GM21447 (cell line): ENCODE results near the gene KCNH8.
A peak's percentile ranks its signal among the peaks of the same experiment; 100 is the strongest.

Experiments
- ATAC-seq: cut with Tn5 transposase; IDR thresholded peaks from one replicate; pipeline ENCODE4 v1.9.1; 2021; ENCODE audit not compliant: unreplicated experiment

The KCNH8 gene

GRCh38 chr3:19357947-19358346 lies 209.6 kb downstream of the KCNH8 start:
- ATAC-seq, result no peak

- ATAC-seq, result no peak
Observed at GRCh38 chr3:19363071-19363470, 214.8 kb downstream of the KCNH8 start.

GRCh38 chr3:19364148-19364547 lies 215.8 kb downstream of the KCNH8 start:
- ATAC-seq, result no peak

GRCh38 chr3:19365471-19365870 lies 217.2 kb downstream of the KCNH8 start:
- no peak for ATAC-seq

GRCh38 chr3:19384868-19385267 lies 236.6 kb downstream of the KCNH8 start:
- ATAC-seq, result no peak

GRCh38 chr3:19392150-19392549 lies 243.8 kb downstream of the KCNH8 start:
- ATAC-seq, result no peak

GRCh38 chr3:19394946-19395345 lies 246.6 kb downstream of the KCNH8 start:
- ATAC-seq, result no peak

GRCh38 chr3:19396726-19397125 lies 248.4 kb downstream of the KCNH8 start:
- no peak for ATAC-seq

GRCh38 chr3:19399356-19399755 lies 251.0 kb downstream of the KCNH8 start:
- no peak for ATAC-seq

GRCh38 chr3:19399836-19400235 lies 251.5 kb downstream of the KCNH8 start:
- ATAC-seq, result no peak

- ATAC-seq, result no peak
Observed at GRCh38 chr3:19420159-19420558, 271.8 kb downstream of the KCNH8 start.

- no peak for ATAC-seq
Observed at GRCh38 chr3:19425825-19426224, 277.5 kb downstream of the KCNH8 start.

GRCh38 chr3:19427422-19428149 lies 279.3 kb downstream of the KCNH8 start:
- ATAC-seq, result no peak

- ATAC-seq, result no peak
Observed at GRCh38 chr3:19428729-19429128, 280.4 kb downstream of the KCNH8 start.

- no peak for ATAC-seq
Observed at GRCh38 chr3:19432669-19433068, 284.4 kb downstream of the KCNH8 start.

GRCh38 chr3:19436746-19437145 lies 288.4 kb downstream of the KCNH8 start:
- no peak for ATAC-seq

- no peak for ATAC-seq
Observed at GRCh38 chr3:19439944-19440343, 291.6 kb downstream of the KCNH8 start.

GRCh38 chr3:19446138-19446537 lies 297.8 kb downstream of the KCNH8 start:
- no peak for ATAC-seq

- peak; percentile 61 for ATAC-seq
Observed at GRCh38 chr3:19446687-19447086, 298.4 kb downstream of the KCNH8 start.

- ATAC-seq, result no peak
Observed at GRCh38 chr3:19455546-19455945, 307.2 kb downstream of the KCNH8 start.

- no peak for ATAC-seq
Observed at GRCh38 chr3:19456738-19457137, 308.4 kb downstream of the KCNH8 start.

- ATAC-seq, result no peak
Observed at GRCh38 chr3:19457449-19457848, 309.1 kb downstream of the KCNH8 start.

GRCh38 chr3:19467761-19468160 lies 319.5 kb downstream of the KCNH8 start:
- ATAC-seq, result no peak
